GM19468 (cell line): ENCODE data around the gene CYSLTR1.
"Not testable (repeated sequence)": the region's sequence is repeated elsewhere in the genome, so short reads cannot be mapped to it uniquely, and the experiment has no call there.

Experiments used
- ATAC-seq: cut with Tn5 transposase; IDR thresholded peaks from one replicate; pipeline ENCODE4 v1.9.1; 2021; ENCODE audit warnings: mild to moderate bottlenecking, moderate library complexity, moderate number of reproducible peaks; ENCODE audit not compliant: unreplicated experiment; ENCODE audit errors: extremely low read depth

The CYSLTR1 gene

GRCh38 chrX:78237127-78237526, 90.3 kb downstream of the CYSLTR1 start:
- no peak for ATAC-seq

GRCh38 chrX:78226047-78226446, 101.4 kb downstream of the CYSLTR1 start:
- not testable (repeated sequence) for ATAC-seq
